Measurements from ENCODE around the gene MTMR12.

MTMR12 gene, protein sequence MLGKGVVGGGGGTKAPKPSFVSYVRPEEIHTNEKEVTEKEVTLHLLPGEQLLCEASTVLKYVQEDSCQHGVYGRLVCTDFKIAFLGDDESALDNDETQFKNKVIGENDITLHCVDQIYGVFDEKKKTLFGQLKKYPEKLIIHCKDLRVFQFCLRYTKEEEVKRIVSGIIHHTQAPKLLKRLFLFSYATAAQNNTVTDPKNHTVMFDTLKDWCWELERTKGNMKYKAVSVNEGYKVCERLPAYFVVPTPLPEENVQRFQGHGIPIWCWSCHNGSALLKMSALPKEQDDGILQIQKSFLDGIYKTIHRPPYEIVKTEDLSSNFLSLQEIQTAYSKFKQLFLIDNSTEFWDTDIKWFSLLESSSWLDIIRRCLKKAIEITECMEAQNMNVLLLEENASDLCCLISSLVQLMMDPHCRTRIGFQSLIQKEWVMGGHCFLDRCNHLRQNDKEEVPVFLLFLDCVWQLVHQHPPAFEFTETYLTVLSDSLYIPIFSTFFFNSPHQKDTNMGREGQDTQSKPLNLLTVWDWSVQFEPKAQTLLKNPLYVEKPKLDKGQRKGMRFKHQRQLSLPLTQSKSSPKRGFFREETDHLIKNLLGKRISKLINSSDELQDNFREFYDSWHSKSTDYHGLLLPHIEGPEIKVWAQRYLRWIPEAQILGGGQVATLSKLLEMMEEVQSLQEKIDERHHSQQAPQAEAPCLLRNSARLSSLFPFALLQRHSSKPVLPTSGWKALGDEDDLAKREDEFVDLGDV

DNA sequence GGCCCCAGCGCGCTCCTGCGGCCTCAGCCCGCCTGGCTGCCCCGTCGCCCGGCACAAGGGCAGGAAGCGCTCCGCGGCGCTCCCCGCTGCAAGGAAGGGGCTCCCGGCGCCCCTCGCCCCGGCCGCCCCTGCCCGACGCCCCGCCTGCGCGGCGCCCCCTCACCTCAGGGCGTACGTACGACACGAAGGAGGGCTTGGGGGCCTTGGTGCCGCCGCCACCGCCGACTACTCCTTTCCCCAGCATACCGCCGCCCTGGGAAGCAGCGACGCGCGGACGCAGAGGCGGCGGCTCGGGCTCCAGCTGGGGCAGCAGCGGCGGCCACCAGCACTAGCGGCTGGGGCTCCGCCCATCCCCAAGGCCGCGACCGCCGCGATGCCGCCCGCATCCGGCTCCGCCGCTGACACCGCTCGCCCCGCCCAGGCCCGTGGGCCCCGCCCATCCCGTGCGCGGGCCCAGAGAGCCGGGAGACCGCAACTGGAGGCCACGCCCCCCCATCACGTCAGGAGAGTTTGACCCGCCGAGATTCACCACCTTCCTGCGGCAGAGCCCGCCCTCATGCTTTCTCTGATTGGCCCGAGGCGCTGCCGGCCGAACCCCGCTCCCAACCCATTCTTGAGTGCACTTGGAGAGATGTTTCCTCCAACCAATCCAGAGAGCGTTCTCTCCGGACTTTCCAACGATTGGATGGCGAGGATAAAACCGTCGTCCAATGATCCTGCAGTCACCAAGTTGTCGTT lies at the start of gene MTMR12:
TSS of gene MTMR12 (minus strand) at position 345 of the 738 bp plus-strand sequence. CDS start at position 244, 101 bp downstream.
- DNase-seq = peak; percentile 100

DNA sequence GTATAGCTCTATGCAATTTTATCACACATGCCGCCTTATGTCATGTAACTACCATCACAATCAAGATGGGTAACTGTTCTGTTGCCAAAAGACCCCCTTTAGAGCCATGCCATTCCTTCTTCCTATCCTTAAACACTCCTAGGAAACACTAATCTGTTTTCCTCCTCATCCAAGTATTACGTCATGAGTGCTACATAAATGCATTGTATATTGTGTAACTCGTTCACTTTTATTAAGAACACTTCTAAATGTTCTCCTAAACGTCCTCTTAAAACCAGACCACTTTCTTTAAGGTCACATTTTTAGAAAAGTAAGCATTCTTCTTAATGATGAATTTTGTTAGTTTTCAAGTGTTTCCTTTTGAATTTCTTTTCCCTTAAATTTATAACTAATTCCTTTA lies 49.8 kb upstream of the MTMR12 start:
- DNase-seq = no peak

DNA sequence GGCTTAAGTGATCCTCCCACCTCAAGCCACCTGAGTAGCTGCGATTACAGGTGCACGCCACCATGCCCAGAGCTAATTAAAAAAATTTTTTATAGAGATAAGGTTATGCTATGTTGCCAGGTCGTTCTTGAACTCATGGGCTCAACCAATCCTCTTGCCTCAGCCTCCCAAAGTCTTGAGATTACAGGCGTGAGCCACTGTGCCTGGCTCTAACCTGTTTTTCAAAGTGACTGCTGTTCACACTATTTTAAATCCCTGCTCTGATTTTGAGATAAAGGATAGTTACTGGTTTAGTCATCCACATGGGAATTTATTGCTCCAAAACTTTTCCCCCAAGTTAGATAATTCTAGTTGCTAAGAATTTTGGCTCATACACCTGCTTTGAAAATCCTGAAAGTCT lies 48.2 kb upstream of the MTMR12 start:
- DNase-seq = no peak

DNA sequence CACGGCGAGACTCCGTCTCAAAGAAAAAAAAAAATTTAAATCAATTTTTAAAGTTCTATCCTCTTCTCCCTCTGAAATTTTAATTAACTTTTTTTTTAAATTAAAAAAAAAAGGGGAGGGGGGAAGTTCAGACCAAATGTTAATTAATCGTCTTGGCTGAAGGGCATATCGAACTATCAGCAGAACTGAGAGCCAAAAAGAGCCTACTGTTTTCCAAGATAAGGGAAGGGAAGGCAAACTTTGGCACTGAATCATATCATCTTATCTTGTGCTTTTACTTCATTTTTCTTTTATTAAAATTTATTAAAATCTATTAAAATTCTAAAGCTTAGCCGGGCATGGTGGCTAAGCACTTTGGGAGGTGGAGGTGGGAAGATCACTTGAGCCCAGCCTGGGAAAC lies 45.9 kb upstream of the MTMR12 start:
- DNase-seq = no peak

GRCh38 chr5:32357658-32358057 lies 44.9 kb upstream of the MTMR12 start:
- DNase-seq = no peak

- no peak for DNase-seq
Observed at GRCh38 chr5:32355686-32356085, 42.9 kb upstream of the MTMR12 start.

DNA sequence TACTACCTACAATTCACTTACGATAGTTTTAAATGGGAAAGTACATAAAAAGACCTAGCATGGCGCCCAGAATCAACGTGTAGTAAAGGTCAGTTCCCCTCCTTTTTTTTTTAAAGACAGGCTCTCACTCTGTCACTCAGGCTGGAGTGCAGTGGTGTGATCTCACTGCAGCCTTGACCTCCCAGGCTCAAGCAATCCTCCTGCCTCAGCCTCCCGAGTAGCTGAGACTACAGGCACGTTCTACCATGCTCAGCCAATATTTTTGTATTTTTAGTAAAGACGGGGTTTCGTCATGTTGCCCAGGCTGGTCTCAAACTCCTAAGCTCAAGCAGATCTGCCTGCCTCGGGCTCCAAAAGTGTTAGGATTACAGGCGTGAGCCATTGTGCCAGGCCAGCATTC lies 40.7 kb upstream of the MTMR12 start:
- no peak for DNase-seq

DNA sequence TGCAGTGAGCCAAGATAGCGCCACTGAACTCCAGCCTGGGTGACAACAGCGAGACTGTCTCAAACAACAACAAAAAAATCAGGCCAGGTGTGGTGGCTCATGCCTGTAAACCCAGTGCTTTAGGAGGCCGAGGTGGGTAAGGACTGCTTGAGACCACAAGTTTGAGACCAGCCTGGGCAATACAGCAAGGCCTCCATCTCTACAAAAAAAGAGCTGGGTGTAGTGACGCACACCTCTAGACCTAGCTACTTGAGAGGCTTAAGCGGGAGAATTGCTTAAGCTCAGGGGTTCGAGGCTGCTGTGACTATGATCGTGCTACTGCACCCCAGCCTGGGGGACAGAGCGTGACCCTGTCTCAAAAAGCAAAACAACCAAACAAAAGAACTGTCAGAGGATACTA lies 39.9 kb upstream of the MTMR12 start:
- no peak for DNase-seq

DNA sequence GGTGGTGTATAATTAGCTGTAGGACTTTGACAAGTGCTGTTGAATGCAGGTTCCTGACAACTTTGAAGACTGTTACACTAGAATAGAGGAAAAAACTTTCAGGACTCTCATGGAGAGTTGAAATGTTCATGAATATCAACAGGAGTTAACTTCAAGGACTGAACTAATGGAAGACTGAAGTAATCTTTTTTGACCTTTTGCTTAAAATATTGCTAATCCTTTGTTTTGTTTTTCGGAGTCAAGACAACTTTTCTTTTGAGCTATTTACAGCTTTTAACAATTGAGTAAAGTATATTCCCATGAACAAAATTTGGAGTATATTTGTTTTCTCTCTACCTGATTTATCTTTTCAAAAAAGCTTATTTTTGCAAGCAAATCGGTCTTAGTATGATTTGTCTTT lies 34.1 kb upstream of the MTMR12 start:
- DNase-seq = no peak

GRCh38 chr5:32343058-32343672 lies 30.4 kb upstream of the MTMR12 start:
- no peak for DNase-seq

DNA sequence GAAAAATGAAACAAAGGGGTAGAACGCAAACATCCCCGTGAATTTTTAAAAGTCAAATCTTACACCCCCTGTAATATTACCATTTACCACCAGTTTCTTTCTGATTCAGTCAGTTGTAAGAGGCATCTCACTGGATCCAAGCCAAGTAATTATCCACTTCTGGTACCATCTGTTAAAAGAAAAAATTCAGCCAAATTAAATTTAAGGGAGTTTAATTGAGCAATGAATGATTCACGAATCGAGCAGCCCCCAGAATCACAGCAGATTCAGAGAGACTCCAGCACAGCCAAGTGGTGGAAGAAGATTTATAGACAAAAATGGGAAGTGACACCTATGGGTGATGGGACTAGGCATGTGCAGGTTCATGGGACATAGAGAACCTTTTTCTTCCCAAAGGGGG lies 29.9 kb upstream of the MTMR12 start:
- no peak for DNase-seq

GRCh38 chr5:32339878-32340277 lies 27.1 kb upstream of the MTMR12 start:
- no peak for DNase-seq

- no peak for DNase-seq
Observed at GRCh38 chr5:32339198-32339597, 26.5 kb upstream of the MTMR12 start.

DNA sequence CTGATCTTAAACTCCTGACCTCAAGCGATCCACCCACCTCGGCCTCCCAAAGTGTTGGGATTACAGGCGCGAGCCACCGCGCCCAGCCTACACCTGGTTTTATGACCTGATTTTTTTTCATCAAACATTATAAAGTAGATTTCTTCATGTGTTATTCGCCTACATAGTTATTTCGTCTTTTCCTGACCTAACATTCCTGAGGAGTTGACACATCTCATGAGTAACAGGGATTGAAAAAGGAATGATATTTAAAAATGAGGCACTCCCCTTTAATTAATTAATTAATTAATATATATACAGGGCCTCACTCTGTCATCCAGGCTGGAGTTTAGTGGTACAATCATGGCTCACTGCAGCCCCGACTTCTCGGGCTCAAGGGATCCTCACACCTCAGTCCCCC lies 20.2 kb upstream of the MTMR12 start:
- no peak for DNase-seq

DNA sequence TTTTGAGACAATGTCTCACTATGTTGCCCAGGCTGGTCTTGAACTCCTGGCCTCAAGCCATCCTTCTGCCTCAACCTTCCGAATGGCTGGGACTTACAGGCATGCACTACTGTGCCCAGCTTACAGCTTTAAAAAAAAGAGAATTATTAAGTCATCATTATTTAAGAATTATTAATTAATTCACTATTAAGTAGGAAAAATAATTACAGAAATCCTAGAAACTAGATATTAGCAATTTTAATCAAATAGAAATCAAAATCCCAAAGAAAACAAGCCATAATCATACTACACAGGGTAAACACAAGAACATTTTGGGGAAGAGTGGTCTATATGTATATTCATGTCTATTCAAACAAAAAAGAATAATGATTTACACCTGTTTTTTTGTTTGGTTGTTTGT lies 19.6 kb upstream of the MTMR12 start:
- DNase-seq = no peak

- DNase-seq = no peak
Observed at GRCh38 chr5:32331935-32332274, 19.2 kb upstream of the MTMR12 start.

DNA sequence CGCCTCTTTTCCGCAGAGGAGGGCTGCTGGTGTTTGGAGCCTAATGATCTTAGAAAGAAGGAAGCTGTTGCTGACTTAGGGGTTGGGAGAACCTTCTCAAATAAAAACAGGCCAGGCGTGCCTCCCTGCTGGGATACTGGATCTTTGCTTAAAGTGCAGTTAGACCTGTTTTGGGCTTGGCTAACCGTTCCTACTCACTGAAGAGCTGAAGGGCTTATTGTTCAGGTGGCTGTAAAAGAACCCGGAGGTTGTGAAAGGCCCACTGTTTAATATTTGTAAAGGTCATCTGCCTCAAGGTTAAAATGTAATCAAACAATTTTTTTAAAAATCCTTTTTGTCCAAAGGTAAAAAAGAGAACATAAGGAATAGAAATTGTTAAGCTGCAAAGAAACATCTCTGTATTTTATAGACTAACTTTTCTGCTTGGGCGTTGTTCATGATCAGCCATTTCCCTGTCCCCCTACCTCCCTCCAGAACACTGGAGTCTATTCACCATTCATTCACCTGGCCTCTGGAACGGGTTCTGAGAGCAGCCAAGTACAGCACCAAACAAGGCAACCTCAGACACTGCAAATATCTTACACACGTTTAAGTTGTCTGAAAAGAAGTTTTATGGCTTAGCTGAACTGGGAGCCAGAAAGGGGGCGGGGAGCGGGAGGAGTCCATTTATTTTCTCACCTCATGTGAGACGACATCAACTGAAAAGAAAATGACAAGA lies 18.6 kb upstream of the MTMR12 start:
- DNase-seq = no peak

GRCh38 chr5:32330126-32330971 lies 17.6 kb upstream of the MTMR12 start:
- DNase-seq = no peak

DNA sequence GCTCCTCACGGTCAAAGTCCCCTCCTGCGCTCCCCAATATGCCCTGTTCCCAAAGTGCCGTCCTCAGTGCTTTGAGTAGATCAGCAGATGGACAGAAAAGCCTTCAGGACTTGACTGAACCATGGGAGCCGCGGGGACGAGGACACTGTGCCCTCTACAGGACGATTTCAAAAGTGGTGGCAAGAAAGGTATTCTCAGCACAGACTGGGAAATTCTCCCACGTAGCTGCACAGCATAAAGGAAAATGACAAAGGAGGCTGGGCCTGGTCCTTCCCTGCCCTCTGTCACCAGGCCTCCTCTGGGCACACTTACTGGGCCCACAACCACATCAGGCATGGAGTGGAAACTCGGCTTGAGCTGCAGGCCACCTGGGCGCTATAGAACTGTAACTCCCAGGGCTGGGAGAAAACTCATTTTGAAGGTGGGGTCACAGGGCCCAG lies 16.7 kb upstream of the MTMR12 start:
- peak; percentile 46 for DNase-seq

DNA sequence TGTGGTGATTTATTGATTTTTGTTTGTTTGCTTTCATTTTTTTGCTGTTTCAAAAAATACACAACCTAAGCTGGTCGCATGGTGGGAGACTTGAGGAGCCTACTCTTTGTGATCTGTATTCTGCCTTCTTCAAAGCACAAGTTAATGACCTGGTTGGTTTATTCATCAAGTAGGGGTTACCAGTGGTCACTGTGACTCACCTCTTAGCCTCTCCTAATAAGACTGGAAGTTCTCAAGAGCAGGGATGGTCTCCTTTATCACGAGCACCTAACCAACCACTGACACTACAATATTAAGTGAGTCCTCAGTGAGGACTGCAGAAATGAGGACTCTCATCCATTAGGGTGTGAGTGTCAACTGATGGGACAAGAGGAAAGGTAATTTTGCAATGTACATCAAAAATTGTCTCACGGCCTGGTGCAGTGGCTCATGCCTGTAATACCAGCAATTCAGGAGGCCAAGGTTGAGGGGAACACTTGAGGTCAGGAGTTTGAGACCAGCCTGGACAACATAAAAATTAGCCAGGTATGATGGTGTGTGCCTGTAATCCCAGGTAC lies 13.6 kb upstream of the MTMR12 start:
- DNase-seq = no peak

- DNase-seq = no peak
Observed at GRCh38 chr5:32325616-32326015, 12.9 kb upstream of the MTMR12 start.

Data from stimulated activated CD4-positive, alpha-beta T cell treated with anti-CD3 and anti-CD28 coated beads, Interleukin-4, amount 100 ng/mL, for 1 hour (primary cell).